ENCODE data around the gene RNFT2.

RNFT2 gene

GRCh38 chr12:116737774-116738657, at the start of gene RNFT2, which contains the start of gene SPRING1:
Gene RNFT2 (plus strand): TSS chr12:116738315. CDS start chr12:116740498, 2,183 bp downstream.
Gene SPRING1 (minus strand): TSS chr12:116738069. CDS start chr12:116737900, 169 bp downstream.
- in situ Hi-C loops (cut with MboI; ENCODE audit: low sequenced_read_pairs), result no loop called here

GRCh38 chr12:116689521-116689920, 48.6 kb upstream of the RNFT2 start:
- in situ Hi-C loops (cut with MboI; ENCODE audit: low sequenced_read_pairs), result no loop called here

- in situ Hi-C loops (cut with MboI; ENCODE audit: low sequenced_read_pairs), result no loop called here
These were observed 48.0 kb upstream of the RNFT2 start for GRCh38 chr12:116689979-116690744.

DNA sequence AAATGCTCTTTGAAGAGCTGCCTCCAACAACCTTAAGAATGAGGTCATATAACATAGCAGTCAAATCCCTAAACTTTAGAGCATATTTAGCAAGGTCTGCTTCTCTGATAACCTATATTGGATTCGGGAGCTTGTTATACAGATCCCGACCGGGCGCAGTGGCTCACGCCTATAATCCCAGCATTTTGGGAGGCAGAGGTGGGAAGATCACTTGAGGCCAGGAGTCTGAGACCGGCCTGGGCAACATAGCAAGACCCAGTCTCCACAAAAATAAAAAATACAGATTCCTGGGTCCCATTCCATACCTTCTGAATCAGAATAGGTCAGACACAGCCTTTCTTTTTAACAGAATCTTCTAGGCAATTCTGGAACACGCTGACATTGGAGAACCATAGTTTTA, 46.9 kb upstream of the RNFT2 start:
- in situ Hi-C loops (cut with MboI; ENCODE audit: low sequenced_read_pairs), result no loop called here

DNA sequence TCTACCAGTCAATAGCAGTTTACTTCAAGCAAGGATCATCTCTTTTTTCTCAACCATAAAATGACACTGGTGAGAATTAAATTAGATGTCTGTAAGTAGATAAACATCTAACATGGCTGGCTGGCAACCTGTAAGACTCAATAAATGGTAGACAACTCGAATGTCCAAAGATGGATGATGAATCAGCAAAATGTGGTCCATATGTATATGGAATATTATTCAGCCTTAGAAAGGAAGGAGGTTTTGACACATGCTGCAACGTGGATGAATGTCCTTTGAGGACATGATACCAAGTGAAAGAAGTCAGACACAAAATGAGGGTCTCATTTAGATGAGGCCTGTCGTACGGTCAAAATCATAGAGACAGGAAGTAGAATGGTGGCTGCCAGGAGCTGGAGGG, 46.5 kb upstream of the RNFT2 start:
- in situ Hi-C loops (cut with MboI; ENCODE audit: low sequenced_read_pairs), result no loop called here

- in situ Hi-C loops (cut with MboI; ENCODE audit: low sequenced_read_pairs), result no loop called here
These were observed 45.5 kb upstream of the RNFT2 start for GRCh38 chr12:116692605-116693004.

GRCh38 chr12:116693286-116694227, 44.6 kb upstream of the RNFT2 start:
- in situ Hi-C loops (cut with MboI; ENCODE audit: low sequenced_read_pairs), result no loop called here

DNA sequence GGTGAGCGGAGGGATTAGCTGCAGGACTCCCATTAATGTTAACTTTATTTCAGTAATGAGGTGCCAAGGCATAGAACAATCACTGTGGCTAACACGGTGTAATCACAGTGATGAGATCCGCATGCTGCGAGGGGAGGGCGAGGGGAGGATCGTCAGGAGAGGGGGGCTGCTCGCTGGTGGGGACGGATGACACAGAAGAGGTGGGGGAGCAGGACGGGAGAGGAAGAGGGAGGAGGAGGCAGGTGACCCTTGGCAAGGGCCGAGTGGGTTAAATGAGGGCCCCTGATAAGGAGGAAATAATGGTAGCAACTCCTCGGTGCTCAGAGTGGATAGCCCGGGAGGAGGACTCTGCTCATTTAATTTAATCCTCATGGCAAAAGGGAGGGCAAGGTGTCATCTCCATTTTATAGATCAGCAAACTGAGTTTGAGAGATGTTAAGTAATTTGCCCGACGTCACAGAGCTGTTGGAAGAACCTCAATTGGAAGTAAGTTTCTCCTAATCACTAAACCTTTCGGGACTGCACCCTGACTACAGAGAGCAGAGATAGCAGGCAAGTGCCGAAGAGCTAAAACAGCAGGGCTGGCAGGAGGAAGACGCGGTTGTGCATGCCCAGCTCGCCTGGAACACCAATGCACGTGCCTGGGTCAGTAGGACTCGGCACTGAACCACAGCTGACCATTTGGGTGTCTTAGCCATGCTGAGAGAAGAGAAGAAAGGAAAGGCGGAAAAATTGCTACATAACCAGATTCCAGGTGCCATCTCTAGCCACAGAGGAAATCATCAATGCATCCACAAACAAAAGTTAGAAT, 43.3 kb upstream of the RNFT2 start:
- in situ Hi-C loops (cut with MboI; ENCODE audit: low sequenced_read_pairs), result no loop called here

- in situ Hi-C loops (cut with MboI; ENCODE audit: low sequenced_read_pairs), result no loop called here
These were observed 42.7 kb upstream of the RNFT2 start for GRCh38 chr12:116695464-116695725.

- in situ Hi-C loops (cut with MboI; ENCODE audit: low sequenced_read_pairs), result no loop called here
These were observed 40.8 kb upstream of the RNFT2 start for GRCh38 chr12:116697305-116697704.

- in situ Hi-C loops (cut with MboI; ENCODE audit: low sequenced_read_pairs), result no loop called here
These were observed 40.4 kb upstream of the RNFT2 start for GRCh38 chr12:116697716-116698115.

GRCh38 chr12:116698116-116698515, 40.0 kb upstream of the RNFT2 start:
- in situ Hi-C loops (cut with MboI; ENCODE audit: low sequenced_read_pairs), result no loop called here

DNA sequence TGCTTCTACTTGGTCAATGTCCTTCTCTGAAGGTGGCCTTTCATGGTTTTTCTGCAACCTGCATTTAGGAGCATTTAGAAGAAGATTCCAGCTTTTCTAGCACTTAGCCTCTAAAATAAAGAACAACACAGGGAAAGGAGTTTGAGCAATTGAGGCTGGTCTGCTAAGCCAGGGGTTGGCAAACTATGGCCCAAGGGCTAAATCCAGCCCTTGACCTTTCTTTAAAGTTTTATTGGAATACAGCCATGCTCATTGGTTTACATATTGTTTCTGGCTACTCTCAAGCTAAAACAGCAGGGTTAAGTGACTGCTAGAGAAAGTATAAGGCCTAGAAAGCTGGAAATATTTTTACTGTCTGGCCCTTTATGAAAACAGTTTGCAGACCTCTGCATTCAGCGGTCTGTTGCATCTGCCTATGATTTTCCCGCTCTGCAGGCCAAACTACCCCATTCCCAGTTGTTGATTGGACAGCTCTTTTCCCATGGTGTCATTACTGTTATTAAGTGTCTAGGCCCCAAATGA, 39.5 kb upstream of the RNFT2 start:
- in situ Hi-C loops (cut with MboI; ENCODE audit: low sequenced_read_pairs), result no loop called here

DNA sequence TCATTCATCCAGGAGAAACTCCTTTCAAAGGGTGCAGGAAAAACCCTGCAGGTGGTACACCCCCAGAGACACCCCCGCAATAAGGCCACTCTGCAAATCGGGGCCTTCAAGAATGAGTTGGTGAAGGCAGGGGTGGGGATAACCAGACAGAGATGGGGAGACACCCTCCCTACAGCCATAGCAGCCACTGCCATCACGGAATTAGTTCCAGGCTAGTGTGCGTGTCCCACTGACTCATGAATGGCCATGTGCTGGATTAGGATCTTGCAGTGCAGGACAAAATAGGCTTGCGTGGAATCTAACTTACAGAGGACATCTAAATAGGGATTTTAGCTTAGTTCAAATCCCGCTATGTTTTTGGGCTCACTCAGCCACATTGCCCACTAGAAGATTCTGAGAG, 38.0 kb upstream of the RNFT2 start:
- in situ Hi-C loops (cut with MboI; ENCODE audit: low sequenced_read_pairs), result loop anchor here (10.0 kb wide), 1 partner anchor 415 kb away; no protein-coding TSS in a partner anchor

GRCh38 chr12:116701432-116701831, 36.7 kb upstream of the RNFT2 start:
- in situ Hi-C loops (cut with MboI; ENCODE audit: low sequenced_read_pairs), result loop anchor here (10.0 kb wide), 1 partner anchor 413 kb away; no protein-coding TSS in a partner anchor

DNA sequence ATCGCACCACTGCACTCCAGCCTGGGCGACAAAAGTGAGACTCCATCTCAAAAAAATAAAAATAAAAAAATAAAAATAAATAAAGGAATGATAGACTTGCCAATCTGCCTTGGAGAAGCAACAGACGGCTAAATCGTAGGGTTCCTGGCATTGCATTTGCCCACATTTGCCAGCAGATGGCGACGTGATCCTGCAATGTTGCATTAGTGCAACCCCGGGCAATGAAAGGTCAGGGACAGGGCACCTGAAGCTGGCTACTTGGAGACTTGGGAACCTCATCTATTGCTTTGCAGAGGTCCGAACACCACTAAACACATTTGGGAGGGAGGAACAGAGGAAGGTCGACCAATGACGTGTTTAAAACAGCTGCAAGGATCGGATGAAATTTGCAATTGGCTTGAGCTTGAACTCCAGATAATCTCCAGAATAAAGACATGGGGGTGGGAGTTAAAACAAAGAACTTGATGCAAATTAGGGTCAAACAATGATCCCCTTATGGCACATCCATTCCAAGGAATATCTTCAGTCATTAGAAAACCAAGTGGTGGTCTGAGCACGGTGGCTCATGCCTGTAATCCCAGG, 34.8 kb upstream of the RNFT2 start:
- in situ Hi-C loops (cut with MboI; ENCODE audit: low sequenced_read_pairs), result loop anchor here (10.0 kb wide), 1 partner anchor 411 kb away; no protein-coding TSS in a partner anchor

GRCh38 chr12:116707751-116708150, 30.4 kb upstream of the RNFT2 start:
- in situ Hi-C loops (cut with MboI; ENCODE audit: low sequenced_read_pairs), result loop anchor here (10.0 kb wide), 1 partner anchor 407 kb away; no protein-coding TSS in a partner anchor

- in situ Hi-C loops (cut with MboI; ENCODE audit: low sequenced_read_pairs), result loop anchor here (10.0 kb wide), 1 partner anchor 406 kb away; no protein-coding TSS in a partner anchor
These were observed 29.0 kb upstream of the RNFT2 start for GRCh38 chr12:116708826-116709756.
